Gastroesophageal sphincter (tissue), 3 donors: ENCODE results near the gene WDR70.

Experiments used
- CTCF ChIP-seq, 4 experiments: fragments of 200-600 bp in 2 of 4; fragments of 450-650 bp in 2 of 4; sonication (generic) in 1 of 4; IDR thresholded peaks; one replicate each; pipeline ENCODE4 v1.5.1; 2017 to 2019; ENCODE audit warnings: antibody characterized with exemption in 4 of 4, mild to moderate bottlenecking in 2 of 4, moderate library complexity in 2 of 4
- POLR2A ChIP-seq, 2 donors: fragments of 450-650 bp; IDR thresholded peaks; one replicate each; pipeline ENCODE4 v1.6.1; 2017; ENCODE audit warnings: antibody characterized with exemption in 2 of 2, mild to moderate bottlenecking in 2 of 2, moderate library complexity in 1 of 2
- POLR2AphosphoS5 ChIP-seq: sonication (generic); formaldehyde crosslinking; IDR thresholded peaks from one replicate; pipeline ENCODE4 v1.6.1; 2017; ENCODE audit warnings: antibody characterized with exemption

DNA sequence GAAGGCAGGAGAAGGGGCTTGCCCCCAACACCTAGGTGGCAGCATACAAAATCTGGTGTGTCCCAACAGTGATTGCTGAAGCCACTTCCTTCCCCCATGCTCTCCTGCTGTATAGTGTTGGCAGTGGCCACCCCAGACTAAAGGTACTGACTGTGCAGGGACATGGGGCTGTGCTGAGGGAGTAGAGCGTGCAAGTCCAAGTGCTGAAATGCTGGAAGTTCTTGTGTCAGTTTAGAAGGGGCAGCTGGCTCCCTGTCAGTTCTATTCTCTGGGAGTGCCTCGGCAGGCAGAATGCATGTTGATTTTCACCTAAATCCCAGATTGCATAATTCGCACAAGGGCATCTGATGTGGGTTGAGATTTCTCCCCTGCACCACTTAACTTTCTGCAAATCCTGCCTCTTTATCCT lies 392.1 kb downstream of the WDR70 start:
- TF ChIP-seq POLR2AphosphoS5 (no peak), POLR2A (IDR thresholded peaks at IDR 0.05) (no peak), CTCF (IDR thresholded peaks at IDR 0.05) (no peak)
